GM21515 (cell line): ENCODE measurements around the gene OR2V1.
"Not testable (repeated sequence)": the region's sequence is repeated elsewhere in the genome, so short reads cannot be mapped to it uniquely, and the experiment has no call there.

Source experiments
- ATAC-seq: cut with Tn5 transposase; IDR thresholded peaks from one replicate; pipeline ENCODE4 v1.9.1; 2021; ENCODE audit not compliant: unreplicated experiment

The OR2V1 gene

GRCh38 chr5:181104606-181105390 lies 26.2 kb downstream of the OR2V1 start:
- ATAC-seq, result not testable (repeated sequence)

GRCh38 chr5:181104259-181104568 lies 26.8 kb downstream of the OR2V1 start:
- not testable (repeated sequence) for ATAC-seq

GRCh38 chr5:181101930-181102674 lies 28.9 kb downstream of the OR2V1 start:
- not testable (repeated sequence) for ATAC-seq

- ATAC-seq, result not testable (repeated sequence)
Observed at GRCh38 chr5:181101030-181101641, 29.8 kb downstream of the OR2V1 start.

GRCh38 chr5:181100121-181100875 lies 30.7 kb downstream of the OR2V1 start:
- ATAC-seq, result no peak

GRCh38 chr5:181099602-181100086 lies 31.3 kb downstream of the OR2V1 start:
- ATAC-seq, result no peak

GRCh38 chr5:181098762-181099601 lies 32.0 kb downstream of the OR2V1 start:
- ATAC-seq, result no peak

- not testable (repeated sequence) for ATAC-seq
Observed at GRCh38 chr5:181097759-181098491, 33.0 kb downstream of the OR2V1 start.

- not testable (repeated sequence) for ATAC-seq
Observed at GRCh38 chr5:181097383-181097753, 33.6 kb downstream of the OR2V1 start.

GRCh38 chr5:181096721-181097382 lies 34.1 kb downstream of the OR2V1 start:
- ATAC-seq, result not testable (repeated sequence)

GRCh38 chr5:181095162-181095561 lies 35.8 kb downstream of the OR2V1 start:
- not testable (repeated sequence) for ATAC-seq

- ATAC-seq, result no peak
Observed at GRCh38 chr5:181092428-181092827, 38.5 kb downstream of the OR2V1 start.

GRCh38 chr5:181088289-181088688 lies 42.7 kb downstream of the OR2V1 start:
- ATAC-seq, result no peak

- ATAC-seq, result no peak
Observed at GRCh38 chr5:181087309-181087708, 43.7 kb downstream of the OR2V1 start.

GRCh38 chr5:181086884-181087205 lies 44.1 kb downstream of the OR2V1 start:
- no peak for ATAC-seq

GRCh38 chr5:181086026-181086883 lies 44.7 kb downstream of the OR2V1 start:
- ATAC-seq, result no peak

- no peak for ATAC-seq
Observed at GRCh38 chr5:181084621-181085195, 46.3 kb downstream of the OR2V1 start.

GRCh38 chr5:181081989-181082388 lies 49.0 kb downstream of the OR2V1 start:
- no peak for ATAC-seq
